GM19455 (cell line): ENCODE measurements around the gene PLEKHA8.
A peak's percentile ranks its signal among the peaks of the same experiment; 100 is the strongest.

Experiments used
- ATAC-seq: cut with Tn5 transposase; IDR thresholded peaks from one replicate; pipeline ENCODE4 v1.9.1; 2021; ENCODE audit not compliant: unreplicated experiment

PLEKHA8 gene, protein sequence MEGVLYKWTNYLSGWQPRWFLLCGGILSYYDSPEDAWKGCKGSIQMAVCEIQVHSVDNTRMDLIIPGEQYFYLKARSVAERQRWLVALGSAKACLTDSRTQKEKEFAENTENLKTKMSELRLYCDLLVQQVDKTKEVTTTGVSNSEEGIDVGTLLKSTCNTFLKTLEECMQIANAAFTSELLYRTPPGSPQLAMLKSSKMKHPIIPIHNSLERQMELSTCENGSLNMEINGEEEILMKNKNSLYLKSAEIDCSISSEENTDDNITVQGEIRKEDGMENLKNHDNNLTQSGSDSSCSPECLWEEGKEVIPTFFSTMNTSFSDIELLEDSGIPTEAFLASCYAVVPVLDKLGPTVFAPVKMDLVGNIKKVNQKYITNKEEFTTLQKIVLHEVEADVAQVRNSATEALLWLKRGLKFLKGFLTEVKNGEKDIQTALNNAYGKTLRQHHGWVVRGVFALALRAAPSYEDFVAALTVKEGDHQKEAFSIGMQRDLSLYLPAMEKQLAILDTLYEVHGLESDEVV

DNA sequence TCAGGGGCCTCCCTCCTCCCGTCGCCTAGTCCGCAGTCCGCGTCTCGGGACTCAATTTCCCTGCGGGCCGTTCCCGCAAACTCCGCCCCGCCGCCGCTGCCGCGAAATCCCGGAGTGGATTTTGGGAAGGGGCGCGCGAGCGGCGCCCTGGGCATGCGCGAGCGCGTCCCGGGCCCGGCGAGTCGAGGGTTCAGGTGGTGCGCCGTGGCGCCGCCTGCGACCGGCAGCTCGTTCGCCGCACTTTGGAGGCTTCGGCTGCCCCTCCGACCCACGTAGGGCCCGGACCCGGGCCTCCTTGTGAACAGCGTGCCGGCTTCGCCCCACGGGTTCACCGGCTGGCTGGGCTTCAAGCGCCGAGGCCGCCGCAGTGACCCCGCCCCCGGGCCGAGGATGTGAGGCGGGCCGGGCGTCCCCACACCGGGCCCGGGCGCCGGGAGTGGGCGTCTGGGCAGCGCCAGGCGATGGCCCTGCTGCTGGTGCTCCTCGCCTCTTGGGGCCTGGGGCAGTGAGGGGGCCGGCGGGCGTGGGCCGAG, at the start of gene PLEKHA8:
TSS of gene PLEKHA8 (plus strand) at position 197 of the 533 bp plus-strand sequence. CDS start 351 bp downstream, outside the sequence.
- ATAC-seq = peak; percentile 51

DNA sequence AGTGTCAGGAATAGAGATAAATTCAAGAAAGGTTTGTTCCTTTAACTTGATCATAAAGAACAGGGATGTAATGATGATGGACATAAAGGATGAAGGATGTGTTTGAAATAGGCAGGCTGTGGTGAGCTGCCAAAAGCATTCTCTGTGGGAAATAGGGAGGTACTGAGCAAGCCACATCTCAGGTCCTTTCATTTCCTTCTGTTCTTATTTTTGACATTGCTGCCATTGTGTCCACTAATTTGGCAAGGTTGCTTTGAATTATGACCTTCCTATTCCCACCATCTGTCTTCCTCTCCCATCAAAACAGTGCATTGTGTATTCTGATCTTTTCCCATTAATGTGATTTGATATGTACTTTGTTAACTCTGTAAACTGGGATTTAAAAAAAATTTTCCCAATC, 48.1 kb upstream of the PLEKHA8 start:
- no peak for ATAC-seq

GRCh38 chr7:29987083-29987482, 41.1 kb upstream of the PLEKHA8 start:
- ATAC-seq = no peak

GRCh38 chr7:29987811-29988317, 40.3 kb upstream of the PLEKHA8 start:
- no peak for ATAC-seq

- peak; percentile 47 for ATAC-seq
These were observed 39.6 kb upstream of the PLEKHA8 start for GRCh38 chr7:29988424-29989256.

GRCh38 chr7:29989257-29989995, 38.8 kb upstream of the PLEKHA8 start, which contains the start of gene SCRN1:
SCRN1 (minus strand) TSS chr7:29989801; CDS start chr7:29969067, 20,734 bp downstream.
- ATAC-seq = peak; percentile 38

- ATAC-seq = no peak
These were observed 37.3 kb upstream of the PLEKHA8 start for GRCh38 chr7:29990931-29991330.

- no peak for ATAC-seq
These were observed 36.3 kb upstream of the PLEKHA8 start for GRCh38 chr7:29991937-29992336.

DNA sequence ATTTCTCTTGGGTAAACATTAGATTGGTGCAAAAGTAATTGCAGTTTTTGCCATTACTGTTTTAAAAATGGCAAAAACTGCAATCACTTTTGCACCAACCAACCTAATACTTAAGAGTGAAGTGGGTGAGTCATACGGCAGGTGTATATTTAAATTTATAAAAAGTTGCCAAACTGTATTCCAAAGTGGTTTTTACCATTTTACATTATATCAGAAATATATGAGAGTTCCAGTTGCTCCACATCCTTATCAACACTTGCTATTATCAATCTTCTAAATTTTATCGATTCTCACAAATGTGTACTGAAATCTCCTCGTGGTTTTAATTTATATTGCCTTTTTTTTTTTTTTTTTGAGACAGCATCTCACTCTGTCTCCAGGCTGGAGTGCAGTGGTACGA, 35.1 kb upstream of the PLEKHA8 start:
- ATAC-seq = no peak

GRCh38 chr7:29995652-29996051, 32.6 kb upstream of the PLEKHA8 start:
- ATAC-seq = no peak

DNA sequence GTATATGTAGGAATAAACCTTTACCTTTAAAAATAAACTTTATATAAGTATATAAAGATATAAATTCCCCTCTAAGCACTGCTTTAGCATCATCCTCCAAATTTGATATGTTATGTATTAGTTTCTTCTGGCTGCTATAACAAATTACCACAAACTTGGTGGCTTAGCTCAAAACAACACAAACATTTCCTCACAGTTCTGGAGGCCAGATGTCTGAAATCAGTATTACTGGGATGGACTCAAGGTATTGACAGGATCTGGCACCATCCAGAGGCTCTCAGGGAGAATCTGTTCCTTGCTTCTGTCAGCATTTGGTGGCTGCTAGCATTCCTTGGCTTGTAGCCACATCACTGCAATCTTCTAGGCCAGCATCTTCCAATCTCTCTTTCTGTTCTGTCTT, 31.9 kb upstream of the PLEKHA8 start:
- ATAC-seq = no peak

- no peak for ATAC-seq
These were observed 29.7 kb upstream of the PLEKHA8 start for GRCh38 chr7:29998489-29998888.

GRCh38 chr7:30001998-30002397, 26.2 kb upstream of the PLEKHA8 start:
- ATAC-seq = no peak

DNA sequence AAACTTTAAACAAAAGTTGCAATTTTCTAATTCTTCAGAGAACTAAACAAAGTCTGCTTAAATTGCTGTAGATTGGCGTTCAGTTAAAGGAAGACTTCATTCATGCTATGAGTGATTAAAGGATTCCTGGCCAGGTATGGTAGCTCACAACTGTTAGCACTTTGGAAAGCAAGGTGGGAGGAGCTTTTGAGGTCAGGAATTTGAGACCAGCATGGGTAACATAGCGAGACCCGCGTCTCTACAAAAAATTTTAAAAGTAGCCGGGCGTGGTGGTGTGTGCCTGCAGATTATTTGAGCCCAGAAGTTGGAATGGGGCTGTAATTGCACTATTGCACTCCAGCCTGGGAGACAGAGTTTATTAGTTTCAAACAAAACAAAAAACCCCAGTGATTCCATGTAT, 25.1 kb upstream of the PLEKHA8 start:
- no peak for ATAC-seq

DNA sequence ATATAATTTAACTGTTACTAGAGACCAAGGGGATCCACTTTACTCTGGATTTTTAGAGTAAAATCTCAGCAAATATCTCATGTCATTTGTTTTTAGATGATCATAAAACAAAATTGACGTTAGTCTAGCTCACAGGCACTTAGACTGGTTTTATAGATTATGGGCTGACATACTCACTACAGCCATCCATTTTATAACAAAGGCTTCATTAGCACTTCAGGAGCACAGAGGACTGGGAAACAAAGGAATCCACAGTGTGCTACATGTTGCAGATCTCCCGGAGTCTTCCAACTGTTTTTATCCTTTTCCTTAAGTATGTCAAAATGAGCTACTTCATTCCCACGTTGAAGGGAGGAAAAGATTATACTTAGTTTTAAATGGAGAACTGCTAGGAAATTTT, 22.7 kb upstream of the PLEKHA8 start:
- no peak for ATAC-seq

DNA sequence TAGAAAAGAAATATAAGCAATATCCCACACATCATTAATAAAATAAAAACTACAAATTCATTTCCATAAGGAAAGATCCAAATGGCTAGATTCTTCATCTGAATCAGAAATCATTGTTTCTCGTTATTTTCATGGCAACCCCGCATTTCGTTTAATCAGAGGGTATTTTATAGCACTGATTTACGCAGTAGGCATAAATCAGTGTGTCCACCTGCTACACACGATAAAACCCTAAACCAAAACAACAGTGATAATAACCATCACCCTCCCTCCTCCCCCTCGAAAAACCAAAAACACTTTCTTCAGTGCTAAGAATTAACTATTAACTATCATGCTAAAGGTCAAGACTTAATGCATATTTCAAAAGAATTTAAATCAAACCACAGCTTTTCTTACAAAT, 18.2 kb upstream of the PLEKHA8 start:
- no peak for ATAC-seq

DNA sequence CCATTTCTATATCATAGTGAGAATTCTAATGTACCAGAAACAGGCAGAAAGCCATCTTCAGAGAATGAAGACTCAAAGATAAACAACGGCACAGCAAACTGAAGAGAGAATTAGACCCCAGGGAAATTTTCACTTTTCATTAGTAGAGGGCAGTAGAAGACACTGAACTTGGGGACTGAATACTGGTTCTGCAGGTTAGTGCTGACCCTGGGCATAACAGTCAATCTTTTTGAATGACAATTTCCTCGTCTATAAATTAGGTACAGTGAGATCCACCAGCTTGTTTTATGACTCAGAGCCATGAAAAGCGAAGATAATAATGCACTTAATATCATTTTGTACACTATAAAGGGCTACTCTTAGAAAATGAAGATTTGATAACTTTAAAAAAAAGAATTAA, 15.5 kb upstream of the PLEKHA8 start:
- no peak for ATAC-seq

DNA sequence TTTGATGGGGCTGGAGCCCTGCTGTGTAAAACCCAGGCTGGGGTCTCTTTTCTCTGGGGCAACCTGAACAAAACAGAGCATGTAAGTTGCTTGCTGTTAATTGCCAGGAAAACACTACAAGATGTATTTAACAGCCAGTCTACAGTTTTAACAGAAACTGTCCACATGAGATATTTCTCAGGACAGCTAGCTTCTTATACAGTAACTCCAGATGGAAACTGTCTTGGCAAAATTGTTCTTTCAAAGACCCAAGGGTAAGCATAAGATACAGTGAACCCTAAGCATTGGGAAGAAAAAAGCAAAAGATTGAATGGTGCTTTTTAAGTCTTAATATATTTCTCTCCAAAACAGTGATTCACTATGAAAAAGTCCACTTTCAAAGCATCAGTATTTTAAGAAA, 9.8 kb upstream of the PLEKHA8 start:
- ATAC-seq = no peak

DNA sequence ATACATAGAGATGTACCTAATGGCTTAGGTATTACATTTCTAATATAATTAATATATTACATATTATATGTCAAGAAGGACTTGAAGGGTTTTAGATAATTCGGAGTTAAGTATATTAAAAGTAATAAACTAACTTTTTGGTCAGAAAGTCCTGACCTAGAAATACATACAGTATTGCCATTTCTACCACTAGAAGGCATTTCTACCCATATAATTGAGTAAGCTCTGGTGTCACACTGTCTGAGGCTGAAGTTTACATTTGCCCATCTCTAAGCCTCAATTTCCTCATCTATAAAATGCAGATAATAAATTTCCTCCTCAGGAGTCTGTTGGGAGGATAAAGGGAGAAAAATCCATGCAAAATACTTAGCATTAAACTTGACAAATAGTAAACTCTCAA, 8.8 kb upstream of the PLEKHA8 start:
- no peak for ATAC-seq

DNA sequence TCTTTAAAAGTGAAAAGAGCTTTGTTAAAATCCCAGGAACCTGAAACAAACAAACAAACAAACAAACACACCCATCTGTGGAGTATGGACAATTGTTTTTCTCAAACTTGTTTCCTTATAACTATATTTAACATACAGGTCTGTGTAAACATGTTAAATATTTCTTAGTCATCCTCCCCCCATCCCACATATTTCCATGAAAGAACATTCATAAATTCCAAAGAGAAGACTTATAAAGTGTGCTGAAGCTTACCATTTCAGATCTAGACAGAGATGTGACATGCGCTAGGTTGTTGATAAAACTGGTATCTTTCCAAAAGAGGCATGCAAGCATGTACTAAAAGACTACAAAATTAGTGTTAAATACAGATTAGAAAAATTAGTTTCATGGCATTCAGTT, 8.3 kb upstream of the PLEKHA8 start:
- ATAC-seq = no peak

DNA sequence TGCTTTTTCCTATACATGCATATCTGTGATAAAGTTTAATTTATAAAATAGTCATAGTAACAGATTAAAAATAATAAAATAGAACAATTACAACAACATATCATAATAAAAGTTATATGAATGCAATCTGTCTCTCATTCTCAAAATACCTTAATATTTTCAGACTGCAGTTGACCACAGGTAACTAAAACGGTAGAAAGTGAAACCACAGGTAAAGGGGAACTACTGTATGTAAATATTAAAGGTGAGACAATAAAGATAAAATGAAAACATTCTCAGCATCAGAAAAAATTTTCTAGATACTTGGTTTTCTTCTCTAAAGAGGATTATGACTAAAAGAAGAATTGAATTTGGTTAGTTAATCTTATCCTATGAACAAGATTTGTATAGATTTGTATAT, 7.7 kb upstream of the PLEKHA8 start:
- no peak for ATAC-seq
